ENCODE results near the gene THEM5. TPM values are rescaled to one million over a fixed set of nuclear protein-coding genes. Genes with fewer than 3 reads are reported as not detected.
A peak's percentile ranks its signal among the peaks of the same experiment; 100 is the strongest.
"Not testable (repeated sequence)": the region's sequence is repeated elsewhere in the genome, so short reads cannot be mapped to it uniquely, and the experiment has no call there.

THEM5 gene
- not detected in 2 replicates for total RNA-seq (2014; rRNA removed; shearing (Covaris generic); ENCODE audit: low replicate concordance)

GRCh38 chr1:151853411-151853943 lies at the start of gene THEM5:
THEM5 (minus strand) TSS chr1:151853712; CDS start chr1:151853565, 147 bp downstream.
- H3K27ac ChIP-seq (ENCODE audit: low read length) = no peak within 1 kb of the TSS
- DNase-seq = no peak
- no peak within 1 kb of the TSS for H2AFZ ChIP-seq (ENCODE audit: low read length)

GRCh38 chr1:151902858-151903257 lies 49.3 kb upstream of the THEM5 start:
- no peak overlapping the region for H3K4me3 ChIP-seq (ENCODE audit: low read length)
- H3K79me2 ChIP-seq (ENCODE audit: low read length) = peaks cover 92% of the 10 kb centered on the region
- no peak overlapping the region for H2AFZ ChIP-seq (ENCODE audit: low read length)
- H3K9me3 ChIP-seq (ENCODE audit: low read length) = peaks cover 28% of the 10 kb centered on the region
- H3K4me2 ChIP-seq (ENCODE audit: low read depth, low read length, poor library complexity, severe bottlenecking) = no peak overlapping the region
- no peaks in the 10 kb centered on the region for H3K27me3 ChIP-seq (ENCODE audit: low read length)
- H3K27ac ChIP-seq (ENCODE audit: low read length) = no peak overlapping the region
- peaks cover 5% of the 10 kb centered on the region for H3K4me1 ChIP-seq (ENCODE audit: low read length)
- no peaks in the 10 kb centered on the region for H3K9me2 ChIP-seq (replicated peaks; ENCODE audit: insufficient read depth, low read length)
- no peak for DNase-seq
- peaks cover 51% of the 10 kb centered on the region for H3K36me3 ChIP-seq (ENCODE audit: insufficient read depth, low read length)
- no peak overlapping the region for H3K9ac ChIP-seq (ENCODE audit: low read length)
- H4K20me1 ChIP-seq (ENCODE audit: insufficient read depth, low read depth, low read length) = no peaks in the 10 kb centered on the region

More at GRCh38 chr1:151853411-151853943, at the start of gene THEM5:
- no peak within 1 kb of the TSS for H3K4me2 ChIP-seq (ENCODE audit: low read depth, low read length, poor library complexity, severe bottlenecking)
- H4K20me1 ChIP-seq (ENCODE audit: insufficient read depth, low read depth, low read length) = no peaks in the 10 kb centered on the region
- no peaks in the 10 kb centered on the region for H3K27me3 ChIP-seq (ENCODE audit: low read length)
- no peaks in the 10 kb centered on the region for H3K9me2 ChIP-seq (replicated peaks; ENCODE audit: insufficient read depth, low read length)
- no peaks in the 10 kb centered on the region for H3K36me3 ChIP-seq (ENCODE audit: insufficient read depth, low read length)
- no peaks in the 10 kb centered on the region for H3K9me3 ChIP-seq (ENCODE audit: low read length)
- no peaks in the 10 kb centered on the region for H3K79me2 ChIP-seq (ENCODE audit: low read length)
- H3K4me3 ChIP-seq (ENCODE audit: low read length) = no peak within 1 kb of the TSS
- H3K4me1 ChIP-seq (ENCODE audit: low read length) = no peaks in the 10 kb centered on the region
- no peak within 1 kb of the TSS for H3K9ac ChIP-seq (ENCODE audit: low read length)

- Histone ChIP-seq H3K79me2 (ENCODE audit: low read length) (peaks cover 96% of the 10 kb centered on the region), H3K9me3 (ENCODE audit: low read length) (peaks cover 20% of the 10 kb centered on the region; the same call in 1 of the 2 replicates), H3K36me3 (ENCODE audit: insufficient read depth, low read length) (peaks cover 45% of the 10 kb centered on the region)
- not testable (repeated sequence) for DNase-seq; H3K9ac ChIP-seq (ENCODE audit: low read length); H2AFZ ChIP-seq (ENCODE audit: low read length); H3K27me3 ChIP-seq (ENCODE audit: low read length); H3K9me2 ChIP-seq (replicated peaks; ENCODE audit: insufficient read depth, low read length); H3K27ac ChIP-seq (ENCODE audit: low read length); H3K4me1 ChIP-seq (ENCODE audit: low read length); H3K4me3 ChIP-seq (ENCODE audit: low read length); H4K20me1 ChIP-seq (ENCODE audit: insufficient read depth, low read depth, low read length); H3K4me2 ChIP-seq (ENCODE audit: low read depth, low read length, poor library complexity, severe bottlenecking)
These were observed 47.3 kb upstream of the THEM5 start for GRCh38 chr1:151900804-151901203.

- Histone ChIP-seq H3K27ac (ENCODE audit: low read length) (no peak overlapping the region), H3K79me2 (ENCODE audit: low read length) (peaks cover 75% of the 10 kb centered on the region), H3K9ac (ENCODE audit: low read length) (no peak overlapping the region), H3K4me2 (ENCODE audit: low read depth, low read length, poor library complexity, severe bottlenecking) (no peak overlapping the region), H3K27me3 (ENCODE audit: low read length) (no peaks in the 10 kb centered on the region), H3K9me3 (ENCODE audit: low read length) (peaks cover 13% of the 10 kb centered on the region; the same call in 1 of the 2 replicates), H3K4me3 (ENCODE audit: low read length) (no peak overlapping the region), H4K20me1 (ENCODE audit: insufficient read depth, low read depth, low read length) (0 out of 2 replicates have a peak, but pooled peaks cover 4% of the 10 kb centered on the region), H3K36me3 (ENCODE audit: insufficient read depth, low read length) (peaks cover 36% of the 10 kb centered on the region), H3K9me2 (replicated peaks; ENCODE audit: insufficient read depth, low read length) (no peaks in the 10 kb centered on the region), H3K4me1 (ENCODE audit: low read length) (peaks cover 5% of the 10 kb centered on the region), H2AFZ (ENCODE audit: low read length) (no peak overlapping the region)
- no peak for DNase-seq
These were observed 45.0 kb upstream of the THEM5 start for GRCh38 chr1:151898519-151898991.

GRCh38 chr1:151897991-151898431 lies 44.5 kb upstream of the THEM5 start:
- Histone ChIP-seq H3K79me2 (ENCODE audit: low read length) (peaks cover 69% of the 10 kb centered on the region), H3K36me3 (ENCODE audit: insufficient read depth, low read length) (peaks cover 34% of the 10 kb centered on the region), H3K9me3 (ENCODE audit: low read length) (peaks cover 8% of the 10 kb centered on the region; the same call in 1 of the 2 replicates), H4K20me1 (ENCODE audit: insufficient read depth, low read depth, low read length) (0 out of 2 replicates have a peak, but pooled peaks cover 4% of the 10 kb centered on the region), H3K4me1 (ENCODE audit: low read length) (peaks cover 5% of the 10 kb centered on the region), H3K9ac (ENCODE audit: low read length) (no peak overlapping the region), H3K27ac (ENCODE audit: low read length) (no peak overlapping the region), H3K27me3 (ENCODE audit: low read length) (no peaks in the 10 kb centered on the region), H3K9me2 (replicated peaks; ENCODE audit: insufficient read depth, low read length) (no peaks in the 10 kb centered on the region), H3K4me2 (ENCODE audit: low read depth, low read length, poor library complexity, severe bottlenecking) (no peak overlapping the region), H2AFZ (ENCODE audit: low read length) (no peak overlapping the region), H3K4me3 (ENCODE audit: low read length) (no peak overlapping the region)
- no peak for DNase-seq

GRCh38 chr1:151893176-151893924 lies 39.8 kb upstream of the THEM5 start:
- no peak overlapping the region for H3K9ac ChIP-seq (ENCODE audit: low read length)
- H2AFZ ChIP-seq (ENCODE audit: low read length) = no peak overlapping the region
- no peaks in the 10 kb centered on the region for H3K27me3 ChIP-seq (ENCODE audit: low read length)
- H3K4me2 ChIP-seq (ENCODE audit: low read depth, low read length, poor library complexity, severe bottlenecking) = no peak overlapping the region
- H3K79me2 ChIP-seq (ENCODE audit: low read length) = peaks cover 23% of the 10 kb centered on the region
- H3K9me3 ChIP-seq (ENCODE audit: low read length) = no peaks in the 10 kb centered on the region
- H3K27ac ChIP-seq (ENCODE audit: low read length) = no peak overlapping the region
- H3K4me1 ChIP-seq (ENCODE audit: low read length) = peaks cover 2% of the 10 kb centered on the region; the same call in 1 of the 2 replicates
- H3K9me2 ChIP-seq (replicated peaks; ENCODE audit: insufficient read depth, low read length) = no peaks in the 10 kb centered on the region
- H3K4me3 ChIP-seq (ENCODE audit: low read length) = no peak overlapping the region
- 0 out of 2 replicates have a peak, but pooled peaks cover 4% of the 10 kb centered on the region for H4K20me1 ChIP-seq (ENCODE audit: insufficient read depth, low read depth, low read length)
- DNase-seq = no peak
- peaks cover 38% of the 10 kb centered on the region; the same call in 1 of the 2 replicates for H3K36me3 ChIP-seq (ENCODE audit: insufficient read depth, low read length)

- Histone ChIP-seq H2AFZ (ENCODE audit: low read length) (no peak overlapping the region), H3K9ac (ENCODE audit: low read length) (no peak overlapping the region), H3K27ac (ENCODE audit: low read length) (0 out of 2 replicates have a peak overlapping the region, but pooled peaks have one; percentile 33), H3K36me3 (ENCODE audit: insufficient read depth, low read length) (peaks cover 48% of the 10 kb centered on the region), H3K79me2 (ENCODE audit: low read length) (peaks cover 11% of the 10 kb centered on the region), H4K20me1 (ENCODE audit: insufficient read depth, low read depth, low read length) (0 out of 2 replicates have a peak, but pooled peaks cover 4% of the 10 kb centered on the region), H3K4me3 (ENCODE audit: low read length) (no peak overlapping the region), H3K4me2 (ENCODE audit: low read depth, low read length, poor library complexity, severe bottlenecking) (no peak overlapping the region), H3K9me2 (replicated peaks; ENCODE audit: insufficient read depth, low read length) (no peaks in the 10 kb centered on the region), H3K4me1 (ENCODE audit: low read length) (peaks cover 2% of the 10 kb centered on the region; the same call in 1 of the 2 replicates), H3K27me3 (ENCODE audit: low read length) (no peaks in the 10 kb centered on the region), H3K9me3 (ENCODE audit: low read length) (no peaks in the 10 kb centered on the region)
- DNase-seq = no peak
These were observed 38.7 kb upstream of the THEM5 start for GRCh38 chr1:151892190-151892589.

GRCh38 chr1:151891512-151891911 lies 38.0 kb upstream of the THEM5 start:
- Histone ChIP-seq H3K9me3 (ENCODE audit: low read length) (no peaks in the 10 kb centered on the region), H3K9me2 (replicated peaks; ENCODE audit: insufficient read depth, low read length) (no peaks in the 10 kb centered on the region), H3K27me3 (ENCODE audit: low read length) (no peaks in the 10 kb centered on the region), H4K20me1 (ENCODE audit: insufficient read depth, low read depth, low read length) (no peaks in the 10 kb centered on the region), H3K27ac (ENCODE audit: low read length) (peak overlapping the region; percentile 33), H3K79me2 (ENCODE audit: low read length) (peaks cover 4% of the 10 kb centered on the region), H3K36me3 (ENCODE audit: insufficient read depth, low read length) (peaks cover 49% of the 10 kb centered on the region), H3K4me3 (ENCODE audit: low read length) (no peak overlapping the region), H3K9ac (ENCODE audit: low read length) (no peak overlapping the region), H3K4me2 (ENCODE audit: low read depth, low read length, poor library complexity, severe bottlenecking) (no peak overlapping the region), H3K4me1 (ENCODE audit: low read length) (peaks cover 2% of the 10 kb centered on the region; the same call in 1 of the 2 replicates), H2AFZ (ENCODE audit: low read length) (no peak overlapping the region)
- DNase-seq = no peak

Data from Karpas-422 (cell line).